GM13976 (cell line): ENCODE results near the gene IGLON5.

Experiments
- DNase-seq: peaks from one replicate; pipeline ENCODE4 v3.0.0; 2012; ENCODE audit warnings: low spot score
- in situ Hi-C: fragments of 300-500 bp; cut with MboI; formaldehyde crosslinking; loops from one replicate; pipeline ENCODE4 v1.12.0; 2022; ENCODE audit warnings: low sequenced_read_pairs, mixed read lengths, inconsistent platforms; ENCODE audit not compliant: unreplicated experiment
- TF ChIP-seq, protein P1 (sequence below): IDR thresholded peaks from 2 replicates; pipeline ENCODE4 v1.5.1; 2012; ENCODE audit warnings: borderline replicate concordance, mild to moderate bottlenecking; ENCODE audit not compliant: insufficient read depth; ENCODE audit errors: extremely low read depth, missing control alignments, control extremely low read depth

IGLON5 gene

DNA sequence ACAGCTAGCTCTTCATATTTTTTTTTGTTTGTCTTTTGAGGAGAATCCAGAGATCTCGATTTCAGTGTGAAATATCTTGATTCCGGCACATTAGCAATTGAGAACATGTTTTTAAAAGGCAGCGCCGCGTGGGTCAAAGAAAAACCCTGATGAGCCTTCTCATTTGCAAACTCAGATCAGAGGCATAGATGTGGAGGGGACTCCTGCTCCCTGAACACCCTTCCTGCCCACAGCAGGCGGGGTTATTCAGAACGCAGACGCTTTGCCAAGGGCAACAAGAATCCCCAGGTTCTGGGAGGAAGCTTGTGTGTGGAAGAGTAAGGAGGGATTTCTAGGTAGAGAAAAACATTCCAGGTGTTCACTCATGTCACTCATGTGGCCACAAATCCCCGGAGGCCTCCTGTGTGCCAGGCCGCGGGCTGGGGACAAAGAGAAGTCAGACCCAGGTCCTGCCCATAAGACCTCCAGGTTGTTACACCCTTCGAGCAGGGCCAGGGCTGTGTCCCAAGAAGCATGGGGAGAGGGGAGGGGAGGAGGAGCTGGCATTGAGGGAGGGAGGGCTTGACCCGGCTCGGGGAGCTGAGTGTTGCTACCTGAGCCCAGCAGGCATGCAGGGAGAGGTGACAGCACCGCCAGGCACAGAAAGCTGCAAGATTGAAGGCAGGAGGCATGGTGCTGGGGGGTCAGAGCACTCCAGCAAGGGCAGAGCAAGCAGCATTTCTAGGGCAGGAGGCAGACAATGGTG lies 15.9 kb upstream of the IGLON5 start:
- no peak for DNase-seq
- TF ChIP-seq, protein P1, sequence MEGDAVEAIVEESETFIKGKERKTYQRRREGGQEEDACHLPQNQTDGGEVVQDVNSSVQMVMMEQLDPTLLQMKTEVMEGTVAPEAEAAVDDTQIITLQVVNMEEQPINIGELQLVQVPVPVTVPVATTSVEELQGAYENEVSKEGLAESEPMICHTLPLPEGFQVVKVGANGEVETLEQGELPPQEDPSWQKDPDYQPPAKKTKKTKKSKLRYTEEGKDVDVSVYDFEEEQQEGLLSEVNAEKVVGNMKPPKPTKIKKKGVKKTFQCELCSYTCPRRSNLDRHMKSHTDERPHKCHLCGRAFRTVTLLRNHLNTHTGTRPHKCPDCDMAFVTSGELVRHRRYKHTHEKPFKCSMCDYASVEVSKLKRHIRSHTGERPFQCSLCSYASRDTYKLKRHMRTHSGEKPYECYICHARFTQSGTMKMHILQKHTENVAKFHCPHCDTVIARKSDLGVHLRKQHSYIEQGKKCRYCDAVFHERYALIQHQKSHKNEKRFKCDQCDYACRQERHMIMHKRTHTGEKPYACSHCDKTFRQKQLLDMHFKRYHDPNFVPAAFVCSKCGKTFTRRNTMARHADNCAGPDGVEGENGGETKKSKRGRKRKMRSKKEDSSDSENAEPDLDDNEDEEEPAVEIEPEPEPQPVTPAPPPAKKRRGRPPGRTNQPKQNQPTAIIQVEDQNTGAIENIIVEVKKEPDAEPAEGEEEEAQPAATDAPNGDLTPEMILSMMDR: no peak
- in situ Hi-C loops: no loop called here

DNA sequence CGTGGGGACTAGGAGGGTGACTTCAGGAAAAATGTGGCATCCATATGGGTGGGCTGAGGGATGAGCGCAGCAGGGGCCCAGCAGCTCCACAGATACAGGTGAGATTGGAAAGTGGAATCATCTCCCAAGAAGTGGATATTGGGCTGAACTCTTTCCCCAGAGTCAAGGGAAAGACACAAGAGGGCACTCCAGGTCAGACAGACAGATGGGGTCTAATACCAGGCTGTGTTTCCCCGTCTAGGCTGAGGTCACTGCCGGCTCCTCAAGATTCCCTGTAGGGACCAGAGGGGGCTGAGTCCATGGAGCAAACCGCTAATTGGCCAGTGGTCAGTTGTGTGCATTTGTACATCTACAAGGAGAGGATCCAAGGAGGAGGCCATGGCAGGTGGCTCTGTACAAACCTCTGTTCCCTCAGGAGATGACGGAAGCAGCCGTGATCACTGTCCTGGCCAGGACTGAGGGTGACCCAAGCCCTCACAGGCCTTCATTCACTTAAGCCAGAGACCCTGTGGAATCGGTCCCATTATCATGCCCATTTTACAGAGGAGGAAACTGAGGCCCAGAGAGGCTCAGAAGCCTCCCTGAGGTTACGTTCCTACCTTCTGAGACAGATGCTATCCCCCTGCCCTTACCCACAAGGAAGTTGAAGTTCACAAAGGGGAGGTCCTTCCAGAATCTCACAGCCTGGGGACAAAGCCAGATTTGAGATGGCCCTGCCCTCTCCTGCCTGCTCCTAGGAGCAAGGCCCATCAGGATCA lies 14.9 kb upstream of the IGLON5 start:
- no peak for DNase-seq
- in situ Hi-C loops: no loop called here
- TF ChIP-seq, protein P1: no peak

DNA sequence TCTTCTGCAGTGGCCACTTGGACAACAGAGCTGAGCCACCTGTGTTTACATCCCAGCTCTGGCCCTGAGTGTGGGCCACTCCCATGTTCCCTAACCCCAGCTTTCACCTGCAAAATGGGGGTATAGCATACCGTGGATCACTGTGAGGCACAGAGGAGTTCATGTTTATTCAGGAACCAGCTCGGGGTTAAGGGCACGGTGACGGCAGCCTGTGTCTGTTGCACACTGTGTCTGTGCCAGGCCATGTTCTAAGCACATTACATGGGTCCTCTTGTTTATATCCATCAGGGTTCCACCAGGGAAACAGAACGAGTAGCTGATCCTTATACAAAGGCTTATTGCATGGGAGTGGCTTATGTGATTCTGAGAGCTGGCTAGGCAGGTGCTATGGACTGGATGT lies 14.0 kb upstream of the IGLON5 start:
- in situ Hi-C loops: no loop called here
- TF ChIP-seq, protein P1: no peak
- no peak for DNase-seq

DNA sequence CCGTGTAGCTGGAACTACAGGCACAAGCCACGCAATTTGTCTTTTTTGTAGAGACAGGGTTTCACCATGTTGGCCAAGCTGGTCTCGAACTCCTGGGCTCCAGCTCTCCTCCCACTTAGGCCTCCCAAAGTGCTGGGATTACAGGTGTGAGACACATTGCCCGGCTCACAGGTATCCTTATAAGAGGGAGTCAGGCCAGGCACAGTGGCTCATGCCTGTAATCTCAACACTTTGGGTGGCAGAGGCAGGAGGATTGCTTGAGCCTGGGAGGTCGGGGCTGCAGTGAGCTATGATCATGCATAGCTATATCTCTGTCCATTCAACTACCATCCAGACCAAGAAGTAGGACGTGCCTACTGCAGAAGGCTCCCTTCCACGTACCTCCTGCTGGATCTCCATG lies 10.2 kb upstream of the IGLON5 start:
- no peak for DNase-seq
- in situ Hi-C loops: no loop called here
- TF ChIP-seq, protein P1: no peak

DNA sequence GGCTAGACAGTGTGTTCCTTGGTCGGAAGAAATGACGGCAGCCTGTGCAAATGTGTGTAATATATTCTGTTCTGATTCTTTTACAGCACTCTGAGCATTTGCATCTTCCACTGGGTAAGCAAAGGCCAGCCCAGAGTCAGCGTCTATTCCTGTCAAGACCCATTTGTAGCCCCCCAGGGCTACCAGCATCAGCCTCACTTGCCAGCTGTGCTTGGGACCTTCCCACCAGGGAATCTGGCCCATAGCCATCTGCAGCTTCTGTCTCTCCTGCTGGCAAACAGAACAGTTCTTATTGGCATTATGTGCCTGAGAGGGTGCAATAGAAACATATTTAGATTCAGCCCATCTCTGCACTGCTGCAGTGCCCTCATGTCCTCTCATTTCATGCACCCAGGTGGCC lies 6.0 kb upstream of the IGLON5 start:
- in situ Hi-C loops: no loop called here
- DNase-seq: no peak
- TF ChIP-seq, protein P1: no peak

DNA sequence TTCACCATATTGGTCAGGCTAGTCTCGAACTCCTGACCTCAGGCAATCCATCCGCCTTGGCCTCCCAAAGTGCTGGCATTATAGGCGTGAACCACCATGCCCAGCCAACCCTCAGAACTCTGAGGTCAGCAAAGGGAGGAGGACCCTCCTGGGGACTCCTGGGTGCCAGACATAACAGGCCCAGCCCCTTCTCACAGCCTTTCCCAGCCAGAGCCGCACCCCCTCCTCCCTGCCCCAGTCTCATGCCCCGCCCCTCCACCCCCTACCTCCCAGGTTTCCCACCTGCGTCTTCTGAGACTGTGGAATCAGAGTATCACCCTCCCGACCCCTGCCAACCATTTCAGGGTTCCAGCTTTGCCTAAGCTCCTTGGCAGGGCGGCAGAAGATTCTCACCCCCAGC lies 5.2 kb downstream of the IGLON5 start:
- DNase-seq: no peak
- in situ Hi-C loops: no loop called here
- TF ChIP-seq, protein P1: no peak
